A673 (cell line): ENCODE data around the gene DUS3L. TPM values are rescaled to one million over a fixed set of nuclear protein-coding genes. Genes with fewer than 3 reads are reported as not detected.
A peak's percentile ranks its signal among the peaks of the same experiment; 100 is the strongest.

Source experiments
- BruUV-seq: library from RNA; stranded (reverse); fragments of 400-500 nt; replicated peaks from 2 replicates; lab custom pipeline; 2021; lab: Mats Ljungman, UMichigan
- CTCF ChIA-PET: fragments of 300-600 bp; sonication (Branson Sonifier 250); formaldehyde crosslinking; loops from one replicate; lab custom pipeline; 2022; ENCODE audit warnings: antibody characterized with exemption; lab: Charles Lee
- POLR2A ChIA-PET: fragments of 300-600 bp; sonication (Branson Sonifier 250); formaldehyde crosslinking; loops from one replicate; lab custom pipeline; 2022; ENCODE audit warnings: antibody characterized with exemption; ENCODE audit not compliant: low non-redundant PET; lab: Charles Lee
- DNase-seq: peaks from one replicate; pipeline ENCODE4 v3.0.0-alpha.2; 2015; ENCODE audit warnings: low spot score
- H3K27ac ChIP-seq: fragments of 200-600 bp; sonication (generic); 2 replicates; pipeline ENCODE4 v1.5.1; 2016; ENCODE audit warnings: mixed run types, low read depth, mild to moderate bottlenecking, mixed read lengths, antibody characterized with exemption, low read length; ENCODE audit not compliant: poor library complexity, severe bottlenecking
- H3K27me3 ChIP-seq: fragments of 200-600 bp; sonication (generic); replicated peaks from 2 replicates; pipeline ENCODE4 v1.6.1; 2017; ENCODE audit warnings: mixed run types, low read depth, mild to moderate bottlenecking, mixed read lengths, antibody characterized with exemption, low read length; ENCODE audit not compliant: insufficient read depth, poor library complexity
- H3K36me3 ChIP-seq: fragments of 200-600 bp; sonication (generic); 2 replicates; pipeline ENCODE4 v1.6.1; 2016; ENCODE audit warnings: mixed run types, mild to moderate bottlenecking, mixed read lengths, antibody characterized with exemption, low read length; ENCODE audit not compliant: insufficient read depth, poor library complexity, severe bottlenecking
- H3K4me1 ChIP-seq: fragments of 200-600 bp; sonication (generic); 2 replicates; pipeline ENCODE4 v1.6.1; 2017; ENCODE audit warnings: mixed run types, mild to moderate bottlenecking, mixed read lengths, antibody characterized with exemption, low read length; ENCODE audit not compliant: insufficient read depth, poor library complexity, severe bottlenecking
- H3K4me3 ChIP-seq: fragments of 200-600 bp; sonication (generic); 2 replicates; pipeline ENCODE4 v1.5.1; 2016; ENCODE audit warnings: low read depth, mixed run types, mild to moderate bottlenecking, mixed read lengths, low read length; ENCODE audit not compliant: poor library complexity, severe bottlenecking
- H3K9me3 ChIP-seq: fragments of 200-600 bp; sonication (generic); 2 replicates; pipeline ENCODE4 v1.6.1; 2016; ENCODE audit warnings: mixed run types, low read depth, mild to moderate bottlenecking, mixed read lengths, antibody characterized with exemption, low read length; ENCODE audit not compliant: poor library complexity, severe bottlenecking
- CTCF ChIP-seq: fragments of 300-800, 200-600 bp; sonication (generic); conservative IDR thresholded peaks from 2 replicates; pipeline ENCODE4 v1.5.1; 2017; ENCODE audit warnings: low read depth, mild to moderate bottlenecking, antibody characterized with exemption, low read length, moderate library complexity, mixed read lengths
- EZH2 ChIP-seq: fragments of 200-600 bp; sonication (generic); IDR thresholded peaks from 2 replicates; pipeline ENCODE4 v1.6.1; 2017; ENCODE audit warnings: borderline replicate concordance, low read depth, mild to moderate bottlenecking, mixed read lengths, antibody characterized with exemption, low read length; ENCODE audit not compliant: poor library complexity, severe bottlenecking
- intact Hi-C: fragments of 100-400 bp; cut with micrococcal nuclease; formaldehyde crosslinking; loops from one replicate; pipeline ENCODE4 v1.10.0; 2022; ENCODE audit not compliant: unreplicated experiment
- total RNA-seq: library from RNA; stranded (reverse); gene quantifications from 2 replicates; pipeline ENCODE4 v1.2.3, GENCODE V29; 2021

DUS3L gene
- total RNA-seq, 1 experiment from 2014 or later: 85.3 TPM

GRCh38 chr19:5801796-5802619 is 11.0 kb upstream of the DUS3L start:
- no peaks in the 10 kb centered on the region for H3K36me3 ChIP-seq
- DNase-seq: peak; percentile 90
- no peaks in the 10 kb centered on the region for H3K9me3 ChIP-seq
- peak overlapping the region; percentile 5 for H3K4me3 ChIP-seq
- CTCF ChIA-PET: interaction anchor here (0.6 kb wide), 2 partner anchors 11 to 91 kb away, joined by 5 to 7 read pairs; no protein-coding TSS in a partner anchor
- TF ChIP-seq CTCF: no peak
- no peak for TF ChIP-seq EZH2
- intact Hi-C loops: no loop called here
- POLR2A ChIA-PET: no interaction called here
- BruUV-seq: no TSS peak
- no peak overlapping the region for H3K27ac ChIP-seq
- H3K4me1 ChIP-seq: peaks cover 34% of the 10 kb centered on the region
- no peaks in the 10 kb centered on the region for H3K27me3 ChIP-seq

DNA sequence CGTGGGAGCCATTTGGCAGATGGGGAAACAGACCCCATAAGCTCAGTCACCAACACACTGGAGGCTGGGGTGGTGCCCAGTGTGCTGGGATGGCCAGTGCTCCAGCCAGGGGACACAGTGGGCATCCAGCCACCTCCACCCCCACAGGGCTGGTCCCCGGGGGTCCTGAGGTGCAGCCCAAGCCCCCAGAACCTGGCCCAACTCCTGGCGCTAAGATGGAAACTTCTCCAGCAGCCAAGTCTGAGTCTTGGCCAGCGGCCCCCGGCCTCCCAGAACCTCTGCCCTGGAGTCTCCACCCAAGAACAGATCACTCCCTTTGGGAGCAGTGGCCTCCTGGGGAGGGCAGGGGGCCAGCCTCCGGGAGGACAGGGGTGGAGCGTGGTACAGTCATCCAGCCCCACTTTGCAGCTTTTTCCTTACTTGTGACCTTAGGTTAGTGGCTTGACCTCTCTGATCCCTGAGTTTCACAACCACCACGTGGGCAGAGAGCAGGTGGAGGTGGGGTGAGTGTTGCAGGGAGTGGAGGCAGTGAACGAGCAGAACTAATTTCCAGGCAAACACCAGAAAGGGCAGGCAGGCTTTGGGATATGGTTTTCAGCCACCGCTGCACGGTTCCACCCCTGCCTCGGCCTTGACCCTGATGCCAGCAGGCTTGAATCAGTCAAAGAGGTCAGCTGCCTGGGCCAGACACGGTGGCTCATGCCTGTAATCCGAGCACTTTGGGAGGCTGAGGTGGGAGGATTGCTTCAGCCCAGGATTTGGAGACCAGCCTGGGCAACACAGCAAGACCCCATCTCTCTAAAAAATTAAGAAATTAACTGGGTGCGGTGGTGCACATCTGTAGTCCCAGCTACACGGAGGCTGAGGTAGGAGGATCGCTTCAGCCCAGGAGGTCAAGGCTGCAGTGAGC is 9.7 kb upstream of the DUS3L start:
- TF ChIP-seq EZH2: no peak
- no peak for TF ChIP-seq CTCF
- H3K27me3 ChIP-seq: no peaks in the 10 kb centered on the region
- no peak overlapping the region for H3K4me3 ChIP-seq

More for the DNA sequence above, 9.7 kb upstream of the DUS3L start:
- peaks cover 26% of the 10 kb centered on the region for H3K4me1 ChIP-seq
- BruUV-seq: no TSS peak
- POLR2A ChIA-PET: no interaction called here
- no peak for DNase-seq
- intact Hi-C loops: no loop called here
- H3K27ac ChIP-seq: no peak overlapping the region
- H3K36me3 ChIP-seq: no peaks in the 10 kb centered on the region
- CTCF ChIA-PET: no interaction called here
- H3K9me3 ChIP-seq: no peaks in the 10 kb centered on the region
